WTC11 (cell line): ENCODE results near the gene SHKBP1. TPM values are rescaled to one million over a fixed set of nuclear protein-coding genes. Genes with fewer than 3 reads are reported as not detected.

Experiments
- ATAC-seq: fragments of 200-7000 bp; cut with Tn5 transposase; 2 replicates; pipeline ENCODE4 v1.10.0; 2021; ENCODE audit warnings: mild to moderate bottlenecking, moderate library complexity
- CTCF ChIA-PET: fragments of 300-600 bp; sonication (Branson Sonifier 250); formaldehyde crosslinking; loops from one replicate; lab custom pipeline; 2021; ENCODE audit warnings: antibody characterized with exemption; lab: Charles Lee
- POLR2A ChIA-PET: fragments of 350-600 bp; sonication (Branson Sonifier 250); formaldehyde crosslinking; loops from one replicate; lab custom pipeline; 2021; ENCODE audit warnings: antibody characterized with exemption; lab: Charles Lee
- DNase-seq: peaks from one replicate; pipeline ENCODE4 v3.0.0; 2021; ENCODE audit warnings: low spot score
- H3K27ac Mint-ChIP-seq: 2 replicates; pipeline ENCODE4 v1.8.0; 2021; ENCODE audit warnings: mixed read lengths
- H3K27me3 Mint-ChIP-seq: 2 replicates; pipeline ENCODE4 v1.8.0; 2021; ENCODE audit warnings: low read depth, mild to moderate bottlenecking, moderate library complexity, mixed read lengths
- H3K36me3 Mint-ChIP-seq: 2 replicates; pipeline ENCODE4 v1.8.0; 2021; ENCODE audit warnings: mixed read lengths
- H3K4me1 Mint-ChIP-seq: 2 replicates; pipeline ENCODE4 v1.8.0; 2022; ENCODE audit warnings: mixed read lengths
- H3K4me3 Mint-ChIP-seq: 2 replicates; pipeline ENCODE4 v1.8.0; 2021; ENCODE audit warnings: mild to moderate bottlenecking, moderate library complexity, mixed read lengths
- H3K9me3 Mint-ChIP-seq: 2 replicates; pipeline ENCODE4 v1.8.0; 2021; ENCODE audit warnings: mixed read lengths
- ATF1 ChIP-seq: sonication (generic); formaldehyde crosslinking; IDR thresholded peaks from 2 replicates; pipeline ENCODE4 v1.8.1; 2023; ENCODE audit warnings: mild to moderate bottlenecking, moderate library complexity, missing genetic modification reagents
- ELF4 ChIP-seq: sonication (generic); formaldehyde crosslinking; IDR thresholded peaks from 2 replicates; pipeline ENCODE4 v1.8.1; 2022; ENCODE audit warnings: low read depth, mild to moderate bottlenecking, moderate library complexity, missing genetic modification reagents
- FOXK1 ChIP-seq: sonication (generic); formaldehyde crosslinking; IDR thresholded peaks from 2 replicates; pipeline ENCODE4 v1.8.0; 2022; ENCODE audit warnings: mild to moderate bottlenecking, moderate library complexity, missing genetic modification reagents
- FOXP1 ChIP-seq: sonication (generic); formaldehyde crosslinking; IDR thresholded peaks from 2 replicates; pipeline ENCODE4 v1.8.0; 2022; ENCODE audit warnings: missing genetic modification reagents, mild to moderate bottlenecking, moderate library complexity, borderline replicate concordance
- GABPB1 ChIP-seq: sonication (generic); formaldehyde crosslinking; IDR thresholded peaks from 2 replicates; pipeline ENCODE4 v1.8.1; 2023; ENCODE audit warnings: mild to moderate bottlenecking, missing genetic modification reagents
- GRHL2 ChIP-seq: fragments of 250-450 bp; sonication (Bioruptor Pico); IDR thresholded peaks from 2 replicates; pipeline ENCODE4 v1.8.0; 2022; ENCODE audit warnings: mild to moderate bottlenecking, moderate library complexity; ENCODE audit not compliant: insufficient replicate concordance, severe bottlenecking
- HMGA2 ChIP-seq: fragments of 250-450 bp; sonication (Bioruptor Pico); IDR thresholded peaks from 2 replicates; pipeline ENCODE4 v1.4.0; 2021; ENCODE audit warnings: mild to moderate bottlenecking, moderate library complexity
- JUN ChIP-seq: sonication (generic); formaldehyde crosslinking; IDR thresholded peaks from 2 replicates; pipeline ENCODE4 v1.8.0; 2023; ENCODE audit warnings: mild to moderate bottlenecking, missing genetic modification reagents
- MAX ChIP-seq: sonication (generic); formaldehyde crosslinking; IDR thresholded peaks from 2 replicates; pipeline ENCODE4 v1.8.0; 2022; ENCODE audit warnings: mild to moderate bottlenecking, missing genetic modification reagents
- OVOL2 ChIP-seq: fragments of 250-450 bp; sonication (Bioruptor Pico); IDR thresholded peaks from 2 replicates; pipeline ENCODE4 v1.9.0; 2021; ENCODE audit warnings: mild to moderate bottlenecking, borderline replicate concordance
- TEAD1 ChIP-seq: sonication (generic); formaldehyde crosslinking; IDR thresholded peaks from 2 replicates; pipeline ENCODE4 v1.8.0; 2022; ENCODE audit warnings: mild to moderate bottlenecking, missing genetic modification reagents
- TEAD4 ChIP-seq: sonication (generic); formaldehyde crosslinking; IDR thresholded peaks from 2 replicates; pipeline ENCODE4 v1.8.0; 2022; ENCODE audit warnings: mild to moderate bottlenecking, missing genetic modification reagents
- TP53 ChIP-seq: sonication (generic); formaldehyde crosslinking; IDR thresholded peaks from 2 replicates; pipeline ENCODE4 v1.8.1; 2023; ENCODE audit warnings: mild to moderate bottlenecking, missing genetic modification reagents
- ZNF219 ChIP-seq: sonication (generic); formaldehyde crosslinking; IDR thresholded peaks from 2 replicates; pipeline ENCODE4 v1.8.0; 2023; ENCODE audit warnings: missing genetic modification reagents, mild to moderate bottlenecking, borderline replicate concordance
- ZNF232 ChIP-seq: sonication (generic); formaldehyde crosslinking; IDR thresholded peaks from 2 replicates; pipeline ENCODE4 v1.8.0; 2022; ENCODE audit warnings: mild to moderate bottlenecking, missing genetic modification reagents
- ZNF263 ChIP-seq: sonication (generic); formaldehyde crosslinking; IDR thresholded peaks from 2 replicates; pipeline ENCODE4 v1.8.1; 2022; ENCODE audit warnings: low read depth, mild to moderate bottlenecking, moderate library complexity, missing genetic modification reagents
- ZNF396 ChIP-seq: fragments of 250-450 bp; sonication (Bioruptor Pico); IDR thresholded peaks from 2 replicates; pipeline ENCODE4 v1.8.0; 2021; ENCODE audit warnings: mild to moderate bottlenecking, moderate library complexity, borderline replicate concordance
- ZNF532 ChIP-seq: fragments of 250-450 bp; sonication (Bioruptor Pico); IDR thresholded peaks from 2 replicates; pipeline ENCODE4 v1.9.0; 2021; ENCODE audit warnings: mild to moderate bottlenecking, borderline replicate concordance
- ZNF671 ChIP-seq: fragments of 250-450 bp; sonication (Bioruptor Pico); IDR thresholded peaks from 2 replicates; pipeline ENCODE4 v1.8.0; 2021; ENCODE audit warnings: mild to moderate bottlenecking
- total RNA-seq: library from RNA; stranded (reverse); gene quantifications from 3 replicates; pipeline ENCODE4 v1.2.3, GENCODE V29; 2021
- TF ChIP-seq, protein P1 (sequence below): sonication (generic); formaldehyde crosslinking; IDR thresholded peaks from 2 replicates; pipeline ENCODE4 v1.8.0; 2022; ENCODE audit warnings: mild to moderate bottlenecking, missing genetic modification reagents
- TF ChIP-seq, protein P2 (sequence below): fragments of 250-450 bp; sonication (Bioruptor Pico); IDR thresholded peaks from 2 replicates; pipeline ENCODE4 v1.8.0; 2021; ENCODE audit warnings: mild to moderate bottlenecking
- TF ChIP-seq, protein P3 (sequence below): sonication (generic); formaldehyde crosslinking; IDR thresholded peaks from 2 replicates; pipeline ENCODE4 v1.8.0; 2023; ENCODE audit warnings: missing genetic modification reagents

SHKBP1 gene
- total RNA-seq, 1 experiment from 2014 or later: 71.7 TPM

DNA sequence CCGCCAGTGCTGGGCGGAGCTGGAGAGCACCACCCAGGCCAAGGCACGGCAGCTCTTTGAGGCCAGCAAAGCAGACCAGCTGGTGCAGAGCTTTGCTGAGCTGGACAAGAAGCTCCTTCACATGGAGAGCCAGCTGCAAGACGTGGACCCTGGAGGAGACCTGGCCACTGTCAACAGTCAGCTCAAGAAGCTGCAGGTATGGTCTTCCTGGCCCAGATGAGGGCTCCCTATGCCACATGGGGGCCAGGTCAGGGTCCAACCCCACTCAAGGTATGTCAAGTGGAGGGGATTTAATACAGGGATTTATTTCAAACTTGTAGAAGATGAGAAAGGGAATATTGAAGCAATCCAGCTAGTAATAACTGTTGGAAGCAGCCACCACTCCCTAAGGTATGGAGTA, 42.5 kb upstream of the SHKBP1 start:
- CTCF ChIA-PET: interaction anchor here (0.6 to 1.4 kb wide), 3 partner anchors 11 to 113 kb away, joined by 3 to 5 read pairs (median 3); no protein-coding TSS in a partner anchor
- Mint-ChIP-seq H3K9me3 (peaks cover 8% of the 10 kb centered on the region), H3K4me3 (no peak overlapping the region)

DNA sequence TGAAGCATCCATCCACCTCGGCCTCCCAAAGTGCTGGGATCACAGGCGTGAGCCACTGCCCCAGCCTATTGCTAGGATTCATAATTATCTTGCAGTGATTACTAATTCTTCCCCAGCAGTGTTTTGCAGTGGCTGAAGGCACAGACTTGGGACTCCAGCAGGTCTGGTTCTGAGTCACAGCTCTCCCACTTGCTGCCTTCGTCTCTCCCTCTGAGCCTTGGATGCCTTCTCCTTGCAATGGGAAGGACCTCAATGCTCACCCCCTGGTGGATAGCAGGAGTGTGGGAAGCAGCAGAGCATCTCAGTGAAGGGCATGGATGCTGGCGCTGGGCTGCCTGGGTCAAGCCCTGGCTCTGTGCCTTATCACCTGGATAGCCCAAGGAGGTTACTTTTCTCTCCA, 37.6 kb upstream of the SHKBP1 start:
- no peaks in the 10 kb centered on the region for H3K4me1 Mint-ChIP-seq
- peaks cover 14% of the 10 kb centered on the region for H3K27me3 Mint-ChIP-seq
- no peak for DNase-seq
- ChIA-PET CTCF (interaction anchor here (0.9 to 4.3 kb wide), 6 partner anchors 10 to 95 kb away, joined by 3 to 33 read pairs (median 7); no protein-coding TSS in a partner anchor), POLR2A (interaction anchor here (0.5 kb wide), 1 partner anchor 9 kb away, joined by 3 read pairs; no protein-coding TSS in a partner anchor)
- no peaks in the 10 kb centered on the region for H3K36me3 Mint-ChIP-seq
- H3K27ac Mint-ChIP-seq: no peak overlapping the region
- no peak; the same call in 1 of the 2 replicates for ATAC-seq
- TF ChIP-seq FOXK1 (CRISPR knock-in tag) (no peak), ZNF532 (CRISPR knock-in tag) (no peak), TEAD1 (CRISPR knock-in tag) (no peak), ZNF219 (CRISPR knock-in tag) (no peak), HMGA2 (CRISPR knock-in tag) (no peak), FOXP1 (no peak), OVOL2 (CRISPR knock-in tag) (no peak), ZNF671 (CRISPR knock-in tag) (no peak), GABPB1 (no peak), GRHL2 (CRISPR knock-in tag) (no peak)
- TF ChIP-seq, protein P1, sequence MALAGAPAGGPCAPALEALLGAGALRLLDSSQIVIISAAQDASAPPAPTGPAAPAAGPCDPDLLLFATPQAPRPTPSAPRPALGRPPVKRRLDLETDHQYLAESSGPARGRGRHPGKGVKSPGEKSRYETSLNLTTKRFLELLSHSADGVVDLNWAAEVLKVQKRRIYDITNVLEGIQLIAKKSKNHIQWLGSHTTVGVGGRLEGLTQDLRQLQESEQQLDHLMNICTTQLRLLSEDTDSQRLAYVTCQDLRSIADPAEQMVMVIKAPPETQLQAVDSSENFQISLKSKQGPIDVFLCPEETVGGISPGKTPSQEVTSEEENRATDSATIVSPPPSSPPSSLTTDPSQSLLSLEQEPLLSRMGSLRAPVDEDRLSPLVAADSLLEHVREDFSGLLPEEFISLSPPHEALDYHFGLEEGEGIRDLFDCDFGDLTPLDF (CRISPR knock-in tag): no peak
- TF ChIP-seq, protein P2, sequence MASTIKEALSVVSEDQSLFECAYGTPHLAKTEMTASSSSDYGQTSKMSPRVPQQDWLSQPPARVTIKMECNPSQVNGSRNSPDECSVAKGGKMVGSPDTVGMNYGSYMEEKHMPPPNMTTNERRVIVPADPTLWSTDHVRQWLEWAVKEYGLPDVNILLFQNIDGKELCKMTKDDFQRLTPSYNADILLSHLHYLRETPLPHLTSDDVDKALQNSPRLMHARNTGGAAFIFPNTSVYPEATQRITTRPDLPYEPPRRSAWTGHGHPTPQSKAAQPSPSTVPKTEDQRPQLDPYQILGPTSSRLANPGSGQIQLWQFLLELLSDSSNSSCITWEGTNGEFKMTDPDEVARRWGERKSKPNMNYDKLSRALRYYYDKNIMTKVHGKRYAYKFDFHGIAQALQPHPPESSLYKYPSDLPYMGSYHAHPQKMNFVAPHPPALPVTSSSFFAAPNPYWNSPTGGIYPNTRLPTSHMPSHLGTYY (CRISPR knock-in tag): no peak
- TF ChIP-seq, all 79 proteins: peak for 0
- no peak overlapping the region for H3K4me3 Mint-ChIP-seq
- peaks cover 5% of the 10 kb centered on the region for H3K9me3 Mint-ChIP-seq

More for the DNA sequence above, 42.5 kb upstream of the SHKBP1 start:
- ATAC-seq (no peak), DNase-seq (no peak)
- POLR2A ChIA-PET: interaction anchor here (0.5 kb wide), 1 partner anchor 46 kb away, joined by 4 read pairs; no protein-coding TSS in a partner anchor
- H3K4me1 Mint-ChIP-seq: peaks cover 11% of the 10 kb centered on the region
- H3K36me3 Mint-ChIP-seq: no peaks in the 10 kb centered on the region
- no peak overlapping the region for H3K27ac Mint-ChIP-seq
- no peak for TF ChIP-seq ZNF232
- peaks cover 14% of the 10 kb centered on the region for H3K27me3 Mint-ChIP-seq

DNA sequence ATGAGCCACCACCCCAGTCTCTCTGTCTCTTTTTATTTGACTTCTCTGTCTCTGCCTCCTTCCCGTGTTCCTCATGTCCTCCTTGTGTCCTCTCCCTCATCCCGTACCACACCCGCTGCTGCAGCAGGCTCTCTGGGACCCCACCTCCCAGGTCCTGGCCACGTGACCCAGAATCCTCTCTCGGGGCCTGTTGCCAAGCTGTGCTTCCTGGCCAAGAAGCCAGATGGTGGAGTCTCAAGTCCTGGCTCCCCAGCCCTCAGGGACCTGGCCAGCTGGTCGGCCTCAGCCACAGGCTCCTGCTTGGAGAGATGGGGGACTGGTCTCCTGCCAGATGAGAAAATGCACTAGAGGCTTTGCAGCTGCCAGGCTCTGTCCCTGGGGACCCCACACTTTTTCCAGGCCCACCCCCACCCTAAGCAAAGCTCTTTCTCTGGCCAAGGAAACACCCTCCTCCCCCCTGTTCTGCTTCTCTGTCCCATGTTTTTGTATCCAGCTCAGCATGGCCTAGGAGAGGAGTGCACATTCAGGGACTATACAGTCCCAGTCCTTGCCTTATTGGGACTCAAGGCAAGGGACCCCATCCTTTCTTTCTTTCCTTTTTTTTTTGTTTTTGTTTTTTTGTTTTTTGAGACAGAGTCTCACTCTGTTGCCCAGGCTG, 34.3 kb upstream of the SHKBP1 start:
- ATAC-seq (no peak), DNase-seq (no peak)
- Mint-ChIP-seq H3K27ac (no peak overlapping the region), H3K36me3 (peaks cover 2% of the 10 kb centered on the region; the same call in 1 of the 2 replicates), H3K27me3 (peaks cover 31% of the 10 kb centered on the region), H3K4me1 (no peaks in the 10 kb centered on the region), H3K4me3 (no peak overlapping the region), H3K9me3 (peaks cover 7% of the 10 kb centered on the region)
- ChIA-PET CTCF (interaction anchor here (0.6 to 4.3 kb wide), 16 partner anchors 10 to 1149 kb away, joined by 3 to 43 read pairs (median 11); partner anchors contain the start of genes BLVRB and LTBP4), POLR2A (interaction anchor here (0.5 to 0.6 kb wide), 2 partner anchors 28 to 1328 kb away, joined by 3 to 4 read pairs; no protein-coding TSS in a partner anchor)
- TF ChIP-seq ELF4: no peak
- TF ChIP-seq JUN (CRISPR knock-in tag): no peak
- no peak for TF ChIP-seq ZNF263 (CRISPR knock-in tag)
- TF ChIP-seq TP53: no peak
- TF ChIP-seq, protein P3, sequence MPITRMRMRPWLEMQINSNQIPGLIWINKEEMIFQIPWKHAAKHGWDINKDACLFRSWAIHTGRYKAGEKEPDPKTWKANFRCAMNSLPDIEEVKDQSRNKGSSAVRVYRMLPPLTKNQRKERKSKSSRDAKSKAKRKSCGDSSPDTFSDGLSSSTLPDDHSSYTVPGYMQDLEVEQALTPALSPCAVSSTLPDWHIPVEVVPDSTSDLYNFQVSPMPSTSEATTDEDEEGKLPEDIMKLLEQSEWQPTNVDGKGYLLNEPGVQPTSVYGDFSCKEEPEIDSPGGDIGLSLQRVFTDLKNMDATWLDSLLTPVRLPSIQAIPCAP: no peak
- TF ChIP-seq MAX (CRISPR knock-in tag): no peak
- TF ChIP-seq ATF1: no peak
- TF ChIP-seq TEAD4 (CRISPR knock-in tag): no peak
- TF ChIP-seq ZNF396 (CRISPR knock-in tag): no peak
